ENCODE measurements around the gene MCM10.

GRCh38 chr10:13231190-13231589, 69.8 kb downstream of the MCM10 start:
- TF ChIP-seq CTCF (IDR thresholded peaks at IDR 0.05) (no peak), POLR2AphosphoS5 (IDR thresholded peaks at IDR 0.05; ENCODE audit: insufficient read depth in 1 of 2, low read depth in 1 of 2) (no peak), POLR2A (IDR thresholded peaks at IDR 0.05) (no peak)

All from vagina (tissue), 2 donors.